Kidney (tissue), 14 donors: ENCODE data around the gene HDLBP. TPM values are rescaled to one million over a fixed set of nuclear protein-coding genes. Genes with fewer than 3 reads are reported as not detected.

Experiments
- DNase-seq, 5 donors: peaks; one replicate each; pipeline ENCODE4 v3.0.0-alpha.2; 2013 to 2020
- FAIRE-seq: peaks from 2 replicates; lab custom pipeline; 2012; peaks lifted over from hg19 to GRCh38; lab: Jason Lieb, UNC
- H3K27ac ChIP-seq, 2 donors: one replicate each; pipeline ENCODE4 v1.7.0; 2013; ENCODE audit warnings: low read depth in 2 of 2, low read length in 2 of 2, inconsistent platforms in 1 of 2
- H3K27me3 ChIP-seq: one replicate; pipeline ENCODE4 v1.7.1; 2013; ENCODE audit warnings: low read length, inconsistent platforms; ENCODE audit not compliant: control insufficient read depth, insufficient read depth
- H3K36me3 ChIP-seq, 3 donors: one replicate each; pipeline versions ENCODE4 v1.7.0 to v1.7.1; 2013; ENCODE audit warnings: low read length in 3 of 3, control low read depth in 1 of 3, inconsistent platforms in 1 of 3; ENCODE audit not compliant: insufficient read depth in 3 of 3, control insufficient read depth in 2 of 3
- H3K4me1 ChIP-seq, 3 donors: one replicate each; pipeline versions ENCODE4 v1.7.0 to v1.7.1; 2013; ENCODE audit warnings: low read length in 3 of 3, inconsistent platforms in 1 of 3, low read depth in 1 of 3; ENCODE audit not compliant: control insufficient read depth in 2 of 3, insufficient read depth in 2 of 3
- H3K4me3 ChIP-seq, 3 donors: one replicate each; pipeline versions ENCODE4 v1.7.0 to v1.8.1; 2013; ENCODE audit warnings: low read length in 3 of 3, control low read depth in 1 of 3, inconsistent platforms in 1 of 3
- H3K9ac ChIP-seq, 3 donors: one replicate each; pipeline versions ENCODE4 v1.7.0 to v1.7.1; 2013; ENCODE audit warnings: low read length in 3 of 3, control low read depth in 1 of 3, inconsistent platforms in 1 of 3
- H3K9me3 ChIP-seq, 3 donors: one replicate each; pipeline versions ENCODE4 v1.7.0 to v1.7.1; 2013; ENCODE audit warnings: low read length in 3 of 3, control low read depth in 1 of 3, inconsistent platforms in 1 of 3; ENCODE audit not compliant: control insufficient read depth in 2 of 3, insufficient read depth in 1 of 3
- CTCF ChIP-seq: IDR thresholded peaks from 3 replicates; pipeline ENCODE4 v1.5.1; 2012; ENCODE audit warnings: mild to moderate bottlenecking, moderate library complexity, borderline replicate concordance; ENCODE audit not compliant: insufficient read depth; ENCODE audit errors: extremely low read depth
- intact Hi-C: fragments of 100-400 bp; cut with DNase I; formaldehyde crosslinking; loops from one replicate; pipeline ENCODE4 v1.11.1; 2022
- polyA plus RNA-seq: library from polyadenylated mRNA; stranded (reverse); fragments of 350-450 nt; fragmentation: Illumina TruSeq; extraction: RNeasy Lipid Tissue Mini Kit (QIAGEN cat#74804); gene quantifications from one replicate; pipeline ENCODE4 v1.2.3, GENCODE V29; 2014; ENCODE audit warnings: low read depth, low replicate concordance; ENCODE audit not compliant: insufficient read depth
- total RNA-seq: library from RNA; stranded (reverse); fragmentation: NEBNext Ultra II Directional; extraction: Animal tissue kit (Norgen Biotek cat#: 25700); gene quantifications from one replicate; pipeline ENCODE4 v1.2.1, GENCODE V29; 2021
- donor health status: control.
- donor health status: control.
- donor health status: control.
- donor health status: control.
- donor health status: control.
- donor health status: DM: yes; HTN: yes; CAD: no.
- donor health status: Normal renal cell carcinoma (clear cell type).

Gene HDLBP
- total and polyA plus RNA-seq, 2 donors from 2014 or later, result 256 to 356 TPM

GRCh38 chr2:241350530-241350877 lies 35.0 kb upstream of the HDLBP start:
- Histone ChIP-seq H3K9ac (no peak overlapping the region), H3K4me1 (peaks cover 8 to 34% (median 20%) of the 10 kb centered on the region in 3 donors), H3K27me3 (no peaks in the 10 kb centered on the region), H3K36me3 (peaks cover 8 to 49% (median 23%) of the 10 kb centered on the region in 3 donors), H3K9me3 (no peaks in the 10 kb centered on the region), H3K4me3 (peak overlapping the region in 1 of 3 donors; percentile 7), H3K27ac (peak overlapping the region; percentile 73 to 79)
- no peak for TF ChIP-seq CTCF
- no peak for DNase-seq
- FAIRE-seq, result no peak
- intact Hi-C loops, result no loop called here

DNA sequence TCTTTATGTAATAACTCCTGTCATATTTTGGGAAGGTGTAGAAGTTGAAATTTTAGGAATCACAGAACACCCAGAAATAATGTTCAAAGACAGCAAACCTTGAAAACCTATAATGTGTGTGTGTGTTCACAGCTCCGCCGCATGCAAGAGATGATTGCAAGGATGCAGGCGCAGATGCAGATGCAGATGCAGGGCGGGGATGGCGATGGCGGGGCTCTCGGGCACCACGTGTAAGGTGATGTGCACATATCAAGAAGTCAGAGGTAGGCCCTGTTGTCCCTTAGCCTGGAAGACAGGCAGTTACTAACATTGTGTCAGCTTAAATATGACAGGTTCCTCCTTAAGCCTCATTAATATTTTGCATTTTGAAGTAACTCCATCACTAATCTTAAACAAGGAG lies 34.5 kb upstream of the HDLBP start:
- intact Hi-C loops, result no loop called here
- DNase-seq (no peak), FAIRE-seq (no peak)
- H3K9ac ChIP-seq, result no peak overlapping the region
- no peaks in the 10 kb centered on the region for H3K9me3 ChIP-seq
- H3K36me3 ChIP-seq, result peaks cover 10 to 54% (median 28%) of the 10 kb centered on the region in 3 donors
- no peaks in the 10 kb centered on the region for H3K27me3 ChIP-seq
- peaks cover 8 to 31% (median 17%) of the 10 kb centered on the region in 3 donors for H3K4me1 ChIP-seq
- no peak overlapping the region for H3K27ac ChIP-seq
- H3K4me3 ChIP-seq, result no peak overlapping the region
- TF ChIP-seq CTCF, result no peak

DNA sequence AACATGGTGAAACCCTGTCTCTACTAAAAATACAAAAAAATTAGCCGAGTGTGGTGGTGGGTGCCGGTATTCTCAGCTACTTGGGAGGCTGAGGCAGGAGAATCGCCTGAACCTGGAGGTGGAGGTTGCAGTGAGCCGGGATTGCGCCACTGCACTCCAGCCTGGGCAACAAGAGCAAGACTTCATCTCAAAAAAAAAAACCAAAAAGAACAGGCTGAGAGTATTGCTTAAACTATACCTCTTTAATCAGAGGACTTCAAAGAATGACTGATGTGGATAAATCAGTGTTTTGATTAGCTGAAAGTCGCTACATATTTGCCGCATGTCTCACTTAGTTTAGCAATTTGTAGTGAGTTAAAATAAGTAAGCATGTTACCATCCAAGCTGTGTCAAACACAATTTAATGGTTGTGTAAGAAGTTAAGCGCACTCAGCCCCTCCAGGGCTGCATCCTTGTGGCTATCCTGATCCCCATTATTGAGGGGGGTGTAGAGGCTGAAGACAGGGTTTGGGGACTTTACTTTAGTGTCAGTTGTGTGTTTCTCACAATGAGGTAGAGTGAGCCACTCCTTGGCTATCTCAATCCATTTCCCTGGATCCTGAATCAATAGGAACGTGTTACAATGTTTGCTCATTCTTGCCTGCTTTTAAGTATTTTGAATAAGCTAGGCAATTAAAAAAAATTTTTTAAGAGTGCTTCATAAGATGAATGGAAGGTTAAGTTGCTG lies 29.6 kb upstream of the HDLBP start:
- DNase-seq, result no peak
- Histone ChIP-seq H3K36me3 (peaks cover 6 to 76% (median 42%) of the 10 kb centered on the region in 3 donors), H3K27ac (no peak overlapping the region)

More for the DNA sequence above, 29.6 kb upstream of the HDLBP start:
- intact Hi-C loops, result no loop called here
- Histone ChIP-seq H3K4me1 (no peaks in the 10 kb centered on the region), H3K9me3 (no peaks in the 10 kb centered on the region), H3K27me3 (no peaks in the 10 kb centered on the region), H3K4me3 (no peak overlapping the region), H3K9ac (no peak overlapping the region)
- TF ChIP-seq CTCF, result no peak
- no peak for FAIRE-seq
